Stimulated activated CD4-positive, alpha-beta T cell treated with anti-CD3 and anti-CD28 coated beads, Interleukin-4, amount 100 ng/mL, for 48 hours (primary cell): ENCODE measurements around the gene LIN7B.

Source experiments
- DNase-seq, 2 donors: peaks; one replicate each; pipeline ENCODE4 v3.0.0-alpha.2; 2020; ENCODE audit warnings: low read depth in 2 of 2

LIN7B gene

GRCh38 chr19:49165111-49165750, 51.1 kb downstream of the LIN7B start:
- no peak for DNase-seq

DNA sequence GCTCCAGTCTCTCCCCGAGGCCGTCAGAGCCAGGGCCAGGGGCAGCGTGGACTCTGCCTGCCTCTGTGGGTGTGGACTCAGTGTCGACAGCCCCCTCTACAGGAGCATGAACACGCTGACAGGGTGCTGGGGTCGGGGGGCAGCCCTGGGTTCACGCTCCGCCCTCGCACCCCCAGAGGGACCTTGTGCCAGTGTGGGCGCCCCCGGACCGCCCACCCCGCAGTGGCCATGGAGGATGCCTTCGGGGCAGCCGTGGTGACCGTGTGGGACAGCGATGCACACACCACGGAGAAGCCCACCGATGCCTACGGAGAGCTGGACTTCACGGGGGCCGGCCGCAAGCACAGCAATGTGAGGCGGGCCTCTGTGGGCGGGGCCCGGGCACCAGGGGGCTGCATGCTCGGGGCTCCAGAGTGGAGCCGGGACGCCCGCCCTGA, 51.7 kb downstream of the LIN7B start:
- no peak for DNase-seq

DNA sequence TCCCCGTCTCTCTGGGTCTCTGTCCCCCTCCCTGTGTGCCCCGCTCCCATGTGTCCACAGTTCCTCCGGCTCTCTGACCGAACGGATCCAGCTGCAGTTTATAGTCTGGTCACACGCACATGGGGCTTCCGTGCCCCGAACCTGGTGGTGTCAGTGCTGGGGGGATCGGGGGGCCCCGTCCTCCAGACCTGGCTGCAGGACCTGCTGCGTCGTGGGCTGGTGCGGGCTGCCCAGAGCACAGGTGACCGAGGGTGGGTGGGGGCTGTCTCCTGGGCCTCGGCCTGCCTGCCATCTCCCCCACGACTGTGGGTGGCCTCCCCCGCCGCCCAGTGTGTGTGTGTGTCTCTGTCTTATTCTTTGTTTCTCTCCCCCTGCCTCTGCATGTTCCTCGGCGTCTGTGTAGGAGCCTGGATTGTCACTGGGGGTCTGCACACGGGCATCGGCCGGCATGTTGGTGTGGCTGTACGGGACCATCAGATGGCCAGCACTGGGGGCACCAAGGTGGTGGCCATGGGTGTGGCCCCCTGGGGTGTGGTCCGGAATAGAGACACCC, 53.8 kb downstream of the LIN7B start:
- DNase-seq = no peak
